Measurements from ENCODE around the gene NPB. TPM values are rescaled to one million over a fixed set of nuclear protein-coding genes. Genes with fewer than 3 reads are reported as not detected.

Gene NPB
- total and polyA plus RNA-seq, 4 donors = 0.15 to 0.92 (median 0.55) TPM

GRCh38 chr17:81888105-81888987 is 13.7 kb upstream of the NPB start:
- H3K27ac ChIP-seq (ENCODE audit: low read depth in 1 of 2, low read length in 2 of 2) = no peak overlapping the region
- peaks cover 6 to 24% (median 19%) of the 10 kb centered on the region in 4 donors for H3K4me1 ChIP-seq (ENCODE audit: control insufficient read depth in 4 of 4, insufficient read depth in 4 of 4, low read length in 3 of 4)
- WGBS = 96% methylated on average over 44 of the region's 44 CpGs
- no peaks in the 10 kb centered on the region for H3K27me3 ChIP-seq (ENCODE audit: control insufficient read depth in 4 of 4, insufficient read depth in 4 of 4, low read length in 3 of 4)
- no peaks in the 10 kb centered on the region for H3K9me3 ChIP-seq (ENCODE audit: control insufficient read depth in 4 of 4, low read length in 3 of 4)
- DNase-seq (ENCODE audit: low spot score) = no peak
- TF ChIP-seq RAD21 (IDR thresholded peaks at IDR 0.05) = no peak
- TF ChIP-seq YY1 (IDR thresholded peaks at IDR 0.05) = no peak
- no peak for TF ChIP-seq ZBTB33 (IDR thresholded peaks at IDR 0.05)
- TF ChIP-seq, protein P1, sequence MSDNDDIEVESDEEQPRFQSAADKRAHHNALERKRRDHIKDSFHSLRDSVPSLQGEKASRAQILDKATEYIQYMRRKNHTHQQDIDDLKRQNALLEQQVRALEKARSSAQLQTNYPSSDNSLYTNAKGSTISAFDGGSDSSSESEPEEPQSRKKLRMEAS (IDR thresholded peaks at IDR 0.05) = no peak
- TF ChIP-seq TAF1 (conservative IDR thresholded peaks at IDR 0.05) = no peak
- TF ChIP-seq HNF4G (IDR thresholded peaks at IDR 0.05) = no peak
- no peak for TF ChIP-seq FOXA1 (IDR thresholded peaks at IDR 0.05)
- no peak for TF ChIP-seq GABPA (IDR thresholded peaks at IDR 0.05 in 1 of 2, conservative IDR thresholded peaks at IDR 0.05 in 1 of 2)
- TF ChIP-seq EGR1 (IDR thresholded peaks at IDR 0.05; ENCODE audit: low read depth in 2 of 2) = no peak
- no peak for TF ChIP-seq CTCF (IDR thresholded peaks at IDR 0.05; ENCODE audit: low read depth, low read length, missing input control)
- TF ChIP-seq SP1 (IDR thresholded peaks at IDR 0.05) = no peak
- no peak for TF ChIP-seq NR2F2 (IDR thresholded peaks at IDR 0.05)
- TF ChIP-seq RXRA (IDR thresholded peaks at IDR 0.05) = no peak
- no peak for TF ChIP-seq FOXA2 (IDR thresholded peaks at IDR 0.05)
- TF ChIP-seq JUND (IDR thresholded peaks at IDR 0.05) = no peak
- H3K4me3 ChIP-seq (ENCODE audit: low read depth in 1 of 3, low read length in 3 of 3) = no peak overlapping the region
- H3K9ac ChIP-seq (ENCODE audit: low read depth in 1 of 2, low read length in 2 of 2) = no peak overlapping the region
- peaks cover 9 to 45% (median 22%) of the 10 kb centered on the region in 4 donors for H3K36me3 ChIP-seq (ENCODE audit: control insufficient read depth in 4 of 4, insufficient read depth in 3 of 4, low read depth in 1 of 4, low read length in 3 of 4)

GRCh38 chr17:81888988-81889595 is 12.9 kb upstream of the NPB start:
- H3K9me3 ChIP-seq (ENCODE audit: control insufficient read depth in 4 of 4, low read length in 3 of 4) = no peaks in the 10 kb centered on the region
- 95% methylated on average over 16 of the region's 16 CpGs for WGBS
- TF ChIP-seq FOXA1 (IDR thresholded peaks at IDR 0.05) (no peak), HNF4A (conservative IDR thresholded peaks at IDR 0.05) (no peak), JUND (IDR thresholded peaks at IDR 0.05) (no peak), HNF4G (IDR thresholded peaks at IDR 0.05) (no peak), SP1 (IDR thresholded peaks at IDR 0.05) (no peak), YY1 (IDR thresholded peaks at IDR 0.05) (no peak), RXRA (IDR thresholded peaks at IDR 0.05) (no peak), GABPA (IDR thresholded peaks at IDR 0.05 in 1 of 2, conservative IDR thresholded peaks at IDR 0.05 in 1 of 2) (no peak), CTCF (IDR thresholded peaks at IDR 0.05; ENCODE audit: low read depth, low read length, missing input control) (no peak), ATF3 (IDR thresholded peaks at IDR 0.05) (no peak), FOXA2 (IDR thresholded peaks at IDR 0.05) (no peak), EGR1 (IDR thresholded peaks at IDR 0.05; ENCODE audit: low read depth in 2 of 2) (no peak)
- TF ChIP-seq, protein P1 (IDR thresholded peaks at IDR 0.05) = no peak
- TF ChIP-seq, protein P2, sequence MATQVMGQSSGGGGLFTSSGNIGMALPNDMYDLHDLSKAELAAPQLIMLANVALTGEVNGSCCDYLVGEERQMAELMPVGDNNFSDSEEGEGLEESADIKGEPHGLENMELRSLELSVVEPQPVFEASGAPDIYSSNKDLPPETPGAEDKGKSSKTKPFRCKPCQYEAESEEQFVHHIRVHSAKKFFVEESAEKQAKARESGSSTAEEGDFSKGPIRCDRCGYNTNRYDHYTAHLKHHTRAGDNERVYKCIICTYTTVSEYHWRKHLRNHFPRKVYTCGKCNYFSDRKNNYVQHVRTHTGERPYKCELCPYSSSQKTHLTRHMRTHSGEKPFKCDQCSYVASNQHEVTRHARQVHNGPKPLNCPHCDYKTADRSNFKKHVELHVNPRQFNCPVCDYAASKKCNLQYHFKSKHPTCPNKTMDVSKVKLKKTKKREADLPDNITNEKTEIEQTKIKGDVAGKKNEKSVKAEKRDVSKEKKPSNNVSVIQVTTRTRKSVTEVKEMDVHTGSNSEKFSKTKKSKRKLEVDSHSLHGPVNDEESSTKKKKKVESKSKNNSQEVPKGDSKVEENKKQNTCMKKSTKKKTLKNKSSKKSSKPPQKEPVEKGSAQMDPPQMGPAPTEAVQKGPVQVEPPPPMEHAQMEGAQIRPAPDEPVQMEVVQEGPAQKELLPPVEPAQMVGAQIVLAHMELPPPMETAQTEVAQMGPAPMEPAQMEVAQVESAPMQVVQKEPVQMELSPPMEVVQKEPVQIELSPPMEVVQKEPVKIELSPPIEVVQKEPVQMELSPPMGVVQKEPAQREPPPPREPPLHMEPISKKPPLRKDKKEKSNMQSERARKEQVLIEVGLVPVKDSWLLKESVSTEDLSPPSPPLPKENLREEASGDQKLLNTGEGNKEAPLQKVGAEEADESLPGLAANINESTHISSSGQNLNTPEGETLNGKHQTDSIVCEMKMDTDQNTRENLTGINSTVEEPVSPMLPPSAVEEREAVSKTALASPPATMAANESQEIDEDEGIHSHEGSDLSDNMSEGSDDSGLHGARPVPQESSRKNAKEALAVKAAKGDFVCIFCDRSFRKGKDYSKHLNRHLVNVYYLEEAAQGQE (IDR thresholded peaks at IDR 0.05) = no peak
- peaks cover 6 to 24% (median 19%) of the 10 kb centered on the region in 4 donors for H3K4me1 ChIP-seq (ENCODE audit: control insufficient read depth in 4 of 4, insufficient read depth in 4 of 4, low read length in 3 of 4)
- no peaks in the 10 kb centered on the region for H3K27me3 ChIP-seq (ENCODE audit: control insufficient read depth in 4 of 4, insufficient read depth in 4 of 4, low read length in 3 of 4)
- DNase-seq (ENCODE audit: low spot score) = no peak
- H3K4me3 ChIP-seq (ENCODE audit: low read depth in 1 of 3, low read length in 3 of 3) = no peak overlapping the region
- H3K9ac ChIP-seq (ENCODE audit: low read depth in 1 of 2, low read length in 2 of 2) = no peak overlapping the region
- H3K27ac ChIP-seq (ENCODE audit: low read depth in 1 of 2, low read length in 2 of 2) = no peak overlapping the region
- peaks cover 9 to 43% (median 21%) of the 10 kb centered on the region in 4 donors for H3K36me3 ChIP-seq (ENCODE audit: control insufficient read depth in 4 of 4, insufficient read depth in 3 of 4, low read depth in 1 of 4, low read length in 3 of 4)

All from liver (tissue), 9 donors.